HG02884 (cell line): ENCODE measurements around the gene SSH2.
"Not testable (repeated sequence)": the region's sequence is repeated elsewhere in the genome, so short reads cannot be mapped to it uniquely, and the experiment has no call there.

ENCODE experiments used
- ATAC-seq: cut with Tn5 transposase; IDR thresholded peaks from one replicate; pipeline ENCODE4 v1.9.1; 2021; ENCODE audit warnings: mild to moderate bottlenecking, moderate library complexity; ENCODE audit not compliant: unreplicated experiment

SSH2 gene

DNA sequence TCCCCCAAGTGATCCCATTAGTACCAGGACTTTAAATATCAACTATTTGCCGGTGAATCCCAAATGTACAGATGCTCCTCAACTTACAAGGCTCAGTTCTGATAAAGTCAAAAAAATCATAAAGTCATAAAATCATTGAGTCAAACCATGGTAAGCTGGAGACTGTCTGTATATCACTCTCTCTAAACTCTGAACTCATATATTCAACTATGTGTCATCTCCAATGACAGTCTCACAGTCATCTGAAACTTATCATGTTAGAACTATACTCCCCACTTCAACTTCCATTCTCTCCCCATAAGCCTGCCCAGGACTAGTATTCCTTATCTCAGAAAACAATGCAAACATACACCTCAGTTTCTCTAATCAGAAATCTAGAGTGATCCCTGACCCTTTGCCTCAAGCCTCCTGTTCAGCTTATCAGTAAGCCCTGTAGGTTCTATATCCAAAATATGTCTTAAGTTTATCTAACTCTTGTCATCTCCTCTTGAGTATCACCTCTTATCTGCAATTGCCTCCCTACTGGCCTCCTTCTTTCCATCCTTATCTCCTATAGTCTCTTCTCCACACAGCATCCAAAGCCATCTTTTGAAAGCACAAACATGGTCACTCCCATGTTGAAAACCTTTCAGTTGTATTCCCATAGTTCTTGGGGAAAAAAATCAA lies 55.0 kb downstream of the SSH2 start:
- no peak for ATAC-seq

DNA sequence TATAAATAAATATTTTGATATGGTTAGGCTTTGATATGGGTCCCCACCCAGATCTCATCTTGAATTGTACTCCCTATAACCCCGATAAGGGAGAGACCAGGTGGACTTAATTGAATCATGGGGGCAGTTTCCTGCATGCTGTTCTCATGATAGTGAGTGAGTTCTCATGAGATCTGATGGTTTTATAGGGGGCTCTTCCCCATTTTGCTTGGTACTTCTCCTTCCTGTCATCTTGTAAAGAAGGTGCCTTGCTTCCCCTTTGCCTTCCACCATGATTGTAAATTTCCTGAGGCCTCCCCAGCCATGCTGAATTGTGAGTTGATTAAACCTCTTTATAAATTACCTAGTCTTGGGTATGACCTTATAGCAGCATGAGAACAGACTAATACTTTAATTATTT lies 55.7 kb downstream of the SSH2 start:
- ATAC-seq: not testable (repeated sequence)

DNA sequence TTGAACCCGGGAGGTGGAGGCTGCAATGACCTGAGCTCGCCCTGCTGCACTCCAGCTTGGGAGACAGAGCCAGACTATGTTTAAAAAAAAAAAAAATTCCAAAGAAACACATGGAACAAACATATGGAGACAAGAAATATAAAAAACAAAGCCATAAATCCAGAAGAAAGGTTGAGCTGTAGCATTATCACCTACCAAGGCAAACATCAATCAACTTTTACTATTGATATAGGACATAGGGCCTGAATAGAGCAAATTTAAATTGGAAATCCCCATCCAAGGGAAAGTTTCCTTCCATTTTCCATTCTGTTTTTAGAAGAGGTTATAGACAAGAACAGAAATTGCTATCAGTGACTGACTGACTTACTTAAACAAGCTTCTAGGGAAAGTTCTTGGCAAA lies 56.6 kb downstream of the SSH2 start:
- ATAC-seq: no peak

DNA sequence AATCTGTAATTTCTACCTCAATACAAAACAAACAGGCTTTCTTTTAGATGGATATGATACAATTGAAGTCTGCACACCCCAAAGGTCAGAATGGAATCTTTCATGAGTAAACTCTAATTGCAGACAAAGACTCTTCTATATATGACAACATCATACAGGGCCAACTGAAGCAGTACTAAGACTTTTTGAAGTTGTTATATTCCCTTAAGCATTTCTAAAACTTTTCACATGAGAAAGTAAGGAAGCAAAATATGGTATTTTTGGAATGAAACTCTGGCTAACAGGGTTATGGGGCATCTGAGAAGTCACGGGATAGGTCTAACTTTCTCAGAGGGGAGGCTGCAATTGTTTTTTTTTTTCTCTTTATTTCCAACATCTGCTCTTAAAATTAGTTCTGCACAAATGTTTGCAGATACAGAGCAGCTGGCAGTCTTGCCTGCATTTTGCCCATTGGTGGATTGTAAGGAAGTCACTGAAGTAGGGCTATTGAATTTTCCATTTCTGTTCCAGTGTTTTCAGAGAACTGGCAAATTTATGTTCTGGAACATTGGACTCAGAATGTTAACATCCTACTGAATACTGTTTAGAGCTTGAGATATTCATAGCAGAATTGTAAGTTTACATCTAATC lies 59.1 kb downstream of the SSH2 start:
- no peak for ATAC-seq

DNA sequence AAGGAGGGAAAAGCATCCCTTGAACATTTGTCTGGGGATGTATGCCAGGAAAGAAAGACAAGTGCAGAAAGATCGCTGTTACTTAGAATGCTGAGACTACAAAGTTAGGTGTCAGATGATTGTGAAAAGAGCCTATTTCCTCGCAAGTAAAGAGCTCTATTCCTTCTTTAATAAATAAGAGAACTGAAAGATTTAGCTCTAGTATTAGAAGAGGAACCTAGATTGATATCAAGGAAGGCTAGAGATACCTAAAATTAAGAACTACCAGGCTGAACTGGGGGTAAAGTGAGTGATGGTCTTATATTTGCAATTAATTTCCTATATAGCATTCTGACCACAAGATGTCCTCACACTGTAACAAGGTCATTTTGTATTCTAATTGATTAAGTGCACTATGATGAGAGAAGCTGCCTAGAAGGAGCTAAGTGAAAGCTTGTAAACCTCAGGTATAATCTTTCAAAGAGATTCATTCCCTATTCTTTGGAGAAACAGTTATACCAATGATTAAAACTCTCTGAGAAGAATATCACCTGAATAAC lies 62.3 kb downstream of the SSH2 start:
- no peak for ATAC-seq

DNA sequence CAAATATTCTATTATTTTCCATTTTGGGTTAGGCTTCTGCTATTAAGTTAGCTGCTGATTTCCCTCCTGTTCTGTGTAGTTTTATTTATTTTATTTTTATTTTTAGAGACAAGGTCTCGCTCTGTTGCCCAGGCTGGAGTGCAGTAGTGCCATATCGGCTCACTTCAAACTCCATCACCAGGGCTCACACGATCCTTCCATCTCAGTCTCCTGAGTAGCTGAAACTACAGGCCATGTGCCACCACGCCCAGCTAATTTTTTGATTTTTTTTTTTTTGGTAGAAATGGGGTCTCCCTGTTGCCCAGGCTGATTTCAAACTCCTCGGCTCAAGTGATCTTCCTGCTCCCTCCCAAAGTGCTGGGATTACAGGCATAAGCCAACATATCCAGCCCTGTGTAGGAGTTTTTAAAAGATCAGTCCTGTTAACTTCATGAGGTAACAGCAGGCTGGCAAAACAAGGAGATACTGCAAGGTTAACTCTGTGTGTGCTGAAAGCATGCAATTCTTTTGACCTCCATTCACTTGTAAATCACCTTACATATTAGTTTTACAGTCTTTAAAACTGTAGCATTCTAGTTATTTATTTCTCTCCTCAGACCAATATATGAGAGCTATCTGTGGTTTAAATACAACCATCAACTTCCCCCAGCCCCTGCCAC lies 63.2 kb downstream of the SSH2 start:
- no peak for ATAC-seq

DNA sequence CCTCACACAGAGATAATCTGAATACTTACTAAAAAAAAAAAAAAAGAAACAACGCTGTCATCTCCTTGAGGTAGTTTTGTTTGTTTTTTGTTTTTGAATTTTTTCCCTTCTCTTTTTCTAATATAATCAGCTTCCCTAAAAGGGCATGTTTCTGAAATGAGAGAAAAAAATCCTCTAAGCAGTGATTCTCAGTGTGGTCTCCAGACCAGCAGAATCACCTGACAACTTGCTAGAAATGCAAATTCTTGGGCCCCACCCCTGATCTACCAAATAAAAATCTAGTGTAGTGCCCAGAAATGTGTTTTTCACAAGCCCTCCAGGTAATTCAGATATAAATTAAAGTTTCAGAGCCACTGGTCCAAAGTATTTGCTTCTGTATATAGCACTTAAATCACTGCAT lies 65.4 kb downstream of the SSH2 start:
- no peak for ATAC-seq

DNA sequence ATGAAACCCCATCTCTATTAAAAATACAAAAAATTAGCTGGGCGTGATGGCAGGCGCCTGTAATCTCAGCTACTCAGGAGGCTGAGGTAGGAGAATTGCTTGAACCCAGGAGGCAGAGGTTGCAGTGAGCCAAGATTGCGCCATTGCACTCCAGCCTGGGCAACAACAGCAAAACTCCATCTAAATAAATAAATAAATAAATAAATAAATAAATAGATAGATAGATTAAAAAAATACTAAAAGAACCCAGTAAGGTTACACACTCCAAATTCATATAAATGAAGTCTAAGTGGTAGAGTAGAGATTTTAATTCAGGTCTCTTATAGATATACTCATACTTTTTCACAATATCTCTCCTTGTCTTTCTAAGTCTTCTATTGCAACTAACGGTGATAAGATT lies 65.9 kb downstream of the SSH2 start:
- ATAC-seq: not testable (repeated sequence)

DNA sequence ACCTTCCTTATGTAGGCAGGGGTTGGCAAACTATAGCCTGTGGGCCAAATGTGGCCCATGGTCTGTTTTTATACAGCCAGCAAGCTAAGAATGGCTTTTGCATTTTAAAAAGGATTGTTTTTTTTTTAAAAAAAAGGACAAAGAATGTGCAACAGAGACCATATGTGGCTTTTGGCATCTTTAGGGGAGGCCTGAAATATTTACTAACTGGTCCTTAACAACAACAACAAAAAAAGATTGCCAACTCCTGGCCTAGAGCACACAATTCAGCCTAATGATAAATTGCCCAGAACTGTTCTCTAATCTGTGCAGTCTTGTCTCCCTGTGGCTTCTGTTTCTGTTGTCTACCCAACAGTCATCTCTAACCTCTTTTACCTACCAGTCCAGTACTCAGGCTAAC lies 67.1 kb downstream of the SSH2 start:
- no peak for ATAC-seq

DNA sequence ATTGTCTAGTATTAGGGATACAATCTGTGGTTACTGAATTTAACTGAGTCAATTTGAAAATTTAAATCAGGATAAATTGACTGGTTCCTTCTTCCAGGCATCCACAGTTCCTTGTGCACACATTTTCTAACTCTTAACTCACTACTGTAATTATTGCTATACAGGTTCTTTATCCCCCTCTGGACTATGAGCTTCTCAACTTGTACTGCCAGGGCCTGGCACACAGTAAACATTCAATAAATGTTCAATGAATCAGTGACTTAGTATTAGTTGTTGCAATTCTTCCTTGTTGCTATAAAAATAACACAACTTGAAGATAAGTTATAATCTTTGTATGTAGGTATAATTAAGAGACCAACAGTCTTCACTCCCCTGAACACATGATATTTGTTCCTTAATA lies 67.9 kb downstream of the SSH2 start:
- no peak for ATAC-seq

DNA sequence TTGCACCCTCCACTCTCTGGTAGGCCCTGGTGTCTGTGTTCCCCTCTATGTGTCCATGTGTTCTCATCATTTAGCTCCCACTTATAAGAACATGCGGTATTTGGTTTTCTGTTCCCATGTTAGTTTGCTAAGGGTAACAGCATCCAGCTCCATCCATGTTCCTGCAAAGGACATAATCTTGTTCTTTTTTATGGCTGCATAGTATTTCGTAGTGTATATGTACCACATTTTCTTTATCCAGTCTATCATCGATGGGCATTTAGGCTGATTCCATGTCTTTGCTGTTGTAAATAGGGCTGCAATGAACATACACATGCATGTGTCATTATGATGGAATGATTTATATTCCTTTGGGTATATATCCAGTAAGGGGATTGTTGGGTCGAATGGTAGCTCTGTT lies 70.6 kb downstream of the SSH2 start:
- ATAC-seq: not testable (repeated sequence)

DNA sequence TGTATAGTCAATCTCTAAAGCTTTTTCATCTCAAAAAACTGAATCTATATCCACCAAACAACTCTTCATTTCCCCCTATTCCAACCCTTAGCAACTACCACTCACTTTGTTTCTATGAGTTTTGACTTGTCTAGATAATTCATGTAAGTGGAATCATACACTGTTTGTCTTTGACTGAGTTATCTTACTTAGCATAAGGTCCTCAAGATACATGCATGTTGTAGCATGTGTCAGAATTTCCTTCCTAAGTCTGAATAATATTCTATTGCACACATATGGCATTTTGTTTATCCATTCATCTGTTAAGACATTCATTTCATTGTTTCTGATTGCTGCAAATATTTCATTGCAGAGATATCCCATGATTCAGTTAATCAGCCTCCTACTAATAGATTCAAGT lies 72.2 kb downstream of the SSH2 start:
- ATAC-seq: no peak

DNA sequence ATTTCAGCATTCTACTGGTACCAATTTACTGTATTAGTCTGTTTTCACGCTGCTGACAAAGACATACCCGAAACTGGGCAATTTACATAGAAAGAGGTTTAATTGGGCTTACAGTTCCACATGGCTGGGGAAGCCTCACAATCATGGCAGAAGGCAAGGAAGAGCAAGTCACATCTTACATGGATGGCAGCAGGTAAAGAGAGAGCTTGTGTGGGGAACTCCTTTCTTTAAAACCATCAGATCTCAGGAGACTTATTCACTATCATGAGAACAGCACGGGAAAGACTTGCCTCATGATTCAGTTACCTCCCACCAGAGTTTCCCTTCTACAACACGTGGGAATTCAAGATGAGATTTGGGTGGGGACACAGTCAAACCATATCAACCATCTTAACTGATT lies 72.9 kb downstream of the SSH2 start:
- not testable (repeated sequence) for ATAC-seq

DNA sequence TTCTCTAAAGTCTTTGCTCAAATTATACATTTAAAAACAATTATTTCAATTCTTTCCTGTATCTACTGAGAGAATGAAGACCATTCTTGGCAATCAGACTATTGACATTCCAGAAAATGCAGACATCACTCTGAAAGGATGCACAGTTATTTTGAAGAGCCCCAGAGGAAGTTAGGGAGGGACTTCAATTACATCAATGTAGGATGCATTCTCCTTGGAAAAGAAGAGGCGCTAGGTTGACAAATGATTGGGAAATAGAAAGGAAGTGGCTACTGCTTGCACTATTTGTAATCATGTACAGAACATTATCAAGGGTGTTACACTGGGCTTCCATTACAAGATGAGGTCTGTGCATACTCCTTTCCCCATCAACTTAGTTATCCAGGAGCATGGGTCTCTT lies 74.3 kb downstream of the SSH2 start:
- ATAC-seq: no peak

DNA sequence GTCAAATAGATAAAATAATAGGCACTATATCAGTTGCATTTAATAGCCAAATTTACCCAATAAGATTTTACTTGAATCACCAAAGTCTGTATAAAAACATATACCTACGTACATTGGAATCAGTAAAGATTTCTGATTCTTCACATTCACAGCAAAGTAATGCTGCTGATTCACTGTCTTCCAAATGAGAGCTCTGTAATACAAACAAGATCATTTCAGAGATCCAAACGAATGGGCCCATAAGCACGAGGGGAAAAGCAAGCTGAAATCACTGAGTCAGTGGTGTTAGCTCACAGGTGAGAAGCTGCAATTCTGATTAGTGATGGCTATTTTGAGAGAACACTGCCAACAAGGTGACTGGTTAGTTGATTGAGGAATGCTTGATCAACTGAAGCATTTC lies 81.3 kb downstream of the SSH2 start:
- ATAC-seq: no peak

DNA sequence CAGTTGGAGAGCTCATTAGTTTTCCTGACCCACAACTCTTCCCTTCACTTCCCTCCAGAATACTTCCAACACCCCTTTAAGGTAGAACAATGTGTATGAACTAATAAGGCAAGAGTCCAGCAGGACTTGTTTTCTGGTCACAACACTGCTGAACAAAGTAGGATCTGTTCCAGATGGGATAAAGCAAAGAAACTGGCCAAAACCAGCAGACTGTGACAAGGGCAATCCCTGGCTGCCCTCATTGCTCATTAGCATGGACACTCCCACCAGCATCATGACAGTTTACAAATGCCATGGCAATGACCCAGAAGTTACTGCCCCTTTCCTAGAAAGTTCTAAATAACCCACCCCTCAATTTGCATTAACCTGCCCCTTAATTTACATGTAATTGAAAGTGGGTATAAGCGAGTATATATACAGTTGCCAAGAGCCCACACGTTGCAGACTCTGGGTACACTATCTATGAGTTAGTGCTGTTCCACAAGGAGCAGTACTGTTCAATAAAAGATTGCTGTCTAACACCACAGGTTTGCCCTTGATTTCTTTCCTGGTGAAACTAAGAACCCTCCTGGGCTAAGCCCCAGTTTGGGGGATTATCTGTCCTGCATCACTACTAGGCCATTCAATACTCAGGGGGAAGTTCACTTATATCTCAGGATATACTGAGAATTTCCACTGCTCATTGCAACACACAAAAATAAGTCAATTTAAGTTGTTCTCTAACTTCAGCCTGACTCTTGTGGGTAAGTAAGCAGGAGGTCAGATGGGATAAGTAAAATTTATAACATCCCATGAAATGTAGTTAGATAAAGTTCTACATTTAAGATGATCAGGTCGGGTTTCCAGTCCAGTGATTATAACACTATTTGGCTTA lies 82.3 kb downstream of the SSH2 start:
- ATAC-seq: no peak

DNA sequence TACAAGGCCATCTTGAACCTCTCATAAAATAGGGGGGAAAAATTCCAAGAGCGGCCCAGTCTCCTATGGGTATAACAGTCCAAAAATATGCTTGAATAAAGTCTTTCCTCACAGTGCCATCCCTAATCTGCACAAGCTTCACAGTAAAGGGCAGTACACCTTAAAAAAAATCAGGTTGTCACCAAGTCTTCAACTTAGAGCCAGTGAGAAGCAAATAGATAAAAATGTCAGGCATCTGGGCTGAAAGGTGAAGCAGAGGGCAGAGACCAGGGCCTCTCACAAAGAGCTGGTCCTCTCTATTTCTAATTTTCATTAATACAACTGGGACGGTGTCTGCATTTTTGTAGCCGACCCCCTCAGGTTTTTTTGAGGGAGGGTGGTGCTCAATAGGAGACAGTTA lies 82.9 kb downstream of the SSH2 start:
- no peak for ATAC-seq

DNA sequence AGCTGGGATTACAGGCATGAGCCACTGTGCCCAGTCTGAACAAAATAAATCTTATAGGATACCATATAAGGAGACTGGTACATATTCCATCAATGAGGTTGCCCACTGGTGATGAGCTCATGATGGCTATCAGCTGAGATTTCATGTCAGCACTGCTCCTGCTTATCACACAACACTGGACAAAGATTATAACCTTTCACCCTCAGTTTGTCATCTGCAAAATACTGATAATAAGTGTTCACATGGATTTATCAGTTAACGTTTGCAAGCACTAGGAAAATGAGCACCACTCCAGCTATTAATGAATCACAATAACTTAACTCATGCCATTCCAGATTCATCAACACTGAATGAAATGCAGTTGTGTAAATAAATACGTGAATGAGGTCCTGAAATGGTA lies 83.7 kb downstream of the SSH2 start:
- no peak for ATAC-seq

DNA sequence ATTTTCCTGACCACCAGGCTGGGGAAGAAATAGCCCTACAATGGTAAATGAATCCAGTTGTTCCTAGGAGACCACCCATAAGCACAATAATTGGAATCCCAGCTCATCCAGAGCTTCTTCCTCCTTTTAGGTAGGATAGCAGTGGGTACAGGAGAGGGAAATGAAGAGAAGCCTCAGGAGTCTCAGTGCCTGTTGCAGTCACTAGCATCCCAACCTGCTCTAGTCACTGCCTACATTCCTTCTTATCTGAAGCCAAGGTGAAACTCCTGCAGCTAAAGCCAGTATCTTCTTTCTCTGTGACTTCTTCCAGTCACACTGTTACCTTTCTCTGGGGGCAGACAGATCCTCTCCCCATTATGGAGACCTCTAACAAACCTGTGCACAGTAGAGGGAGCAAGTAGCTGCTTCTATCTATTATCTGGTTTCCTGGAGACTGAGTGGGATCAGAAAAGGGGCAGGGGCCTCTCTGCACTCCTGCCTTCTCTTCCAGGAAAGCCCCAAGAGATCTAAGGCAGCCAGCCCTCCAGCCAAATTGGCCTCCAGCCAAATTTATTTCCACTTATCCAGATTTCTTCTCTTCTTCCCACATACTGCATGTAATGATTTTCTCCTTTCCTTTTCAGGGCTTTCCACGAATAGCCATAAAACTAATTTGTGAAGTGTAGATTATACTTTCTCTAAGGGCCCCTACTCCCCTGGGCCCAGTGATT lies 85.5 kb downstream of the SSH2 start:
- ATAC-seq: no peak

DNA sequence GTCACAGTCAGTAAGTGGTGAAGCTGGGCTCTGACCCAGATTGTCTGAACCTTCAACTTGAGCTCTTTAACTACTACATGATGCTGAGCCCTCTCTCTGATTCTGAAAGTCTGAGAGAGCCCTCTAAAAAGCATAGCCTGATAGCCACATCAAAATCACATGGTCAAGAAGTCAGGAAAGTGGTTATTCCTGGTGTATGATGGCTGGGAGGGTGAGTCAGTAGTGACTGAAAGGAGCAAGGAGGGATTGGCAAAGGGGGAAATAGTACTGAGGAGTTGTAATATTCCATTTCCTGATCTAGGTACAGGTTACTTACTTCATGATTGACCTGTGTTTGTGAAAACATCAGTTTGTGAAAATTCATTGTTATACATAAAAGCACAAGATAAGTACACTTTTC lies 89.1 kb downstream of the SSH2 start:
- ATAC-seq: no peak

DNA sequence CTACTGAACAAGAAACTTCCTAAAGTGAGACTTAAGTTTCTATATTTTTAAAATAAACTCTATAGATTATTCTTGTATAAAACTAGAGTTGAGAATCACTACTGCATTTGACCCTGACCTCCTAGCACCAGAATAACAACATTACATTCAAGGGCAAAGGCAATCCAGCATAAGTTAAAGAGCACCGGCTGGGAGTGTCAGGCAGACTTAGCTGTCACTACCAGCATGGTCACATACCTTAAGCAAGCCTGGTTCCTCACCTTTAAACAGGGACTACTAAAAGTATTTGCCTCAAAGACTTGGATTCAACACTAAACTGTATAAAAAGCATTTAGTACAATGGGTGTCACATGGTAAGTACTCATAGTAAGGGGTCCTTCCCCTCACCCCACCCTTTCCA lies 90.4 kb downstream of the SSH2 start:
- ATAC-seq: no peak
